H1 (cell line): Measurements from ENCODE around the gene PROM2. TPM values are rescaled to one million over a fixed set of nuclear protein-coding genes. Genes with fewer than 3 reads are reported as not detected.

Source experiments
- CTBP2 ChIP-seq: IDR thresholded peaks from 2 replicates; pipeline ENCODE4 v1.7.0; 2011; ENCODE audit warnings: borderline replicate concordance, mild to moderate bottlenecking, moderate library complexity, mixed read lengths, low read length; ENCODE audit not compliant: insufficient read depth, insufficient read length
- polyA plus RNA-seq, 7 experiments: library from polyadenylated mRNA; depleted of rRNA in 3 of 7; stranded (reverse) in 5 of 7; unstranded in 2 of 7; fragments of >200 nt in 5 of 7; fragments of 200-250 nt in 2 of 7; gene quantifications; 1 replicate in 5 of 7; 2 replicates in 1 of 7; 4 replicates in 1 of 7; pipeline versions ENCODE4 v1.2.1 to v1.2.3, GENCODE V29; 2011 to 2013; ENCODE audit warnings: missing spikeins in 2 of 7, mixed read lengths in 2 of 7
- total RNA-seq: library from RNA; stranded (reverse); fragmentation: NEBNext Ultra II Directional; extraction: Animal tissue kit (Norgen Biotek cat#: 25700); gene quantifications from 2 replicates; pipeline ENCODE4 v1.2.1, GENCODE V29; 2021

PROM2 gene
- total and polyA plus RNA-seq, 2 of the 8 experiments (the other 6 are each of a cell fraction or from before 2014, with no cell fraction given): 1.6 to 3.8 TPM

DNA sequence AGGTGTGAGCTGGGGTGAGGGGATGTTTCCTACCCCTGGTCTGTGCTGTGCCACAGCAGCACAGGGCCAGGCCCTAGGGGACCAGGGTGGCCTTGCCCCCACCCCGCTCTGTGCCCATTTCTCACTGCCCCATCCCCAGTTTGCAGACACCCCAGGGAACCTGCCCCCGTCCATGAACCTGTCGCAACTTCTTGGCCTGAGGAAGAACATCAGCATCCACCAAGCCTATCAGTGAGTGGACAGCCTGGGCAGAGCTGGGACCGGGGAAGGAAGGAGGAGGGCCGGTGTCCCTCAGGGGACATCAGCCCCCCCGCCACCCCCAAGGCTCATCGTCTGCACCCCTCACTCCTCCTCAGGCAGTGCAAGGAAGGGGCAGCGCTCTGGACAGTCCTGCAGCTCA is 7.5 kb downstream of the PROM2 start (continued):
- TF ChIP-seq CTBP2: no peak
